ENCODE results near the gene MLXIPL.

Gene MLXIPL

GRCh38 chr7:73549176-73549575, 75.1 kb downstream of the MLXIPL start:
- DNase-seq (ENCODE audit: low spot score): no peak

GRCh38 chr7:73547841-73548240, 76.5 kb downstream of the MLXIPL start:
- DNase-seq (ENCODE audit: low spot score): no peak

GRCh38 chr7:73544678-73545077, 79.6 kb downstream of the MLXIPL start:
- DNase-seq (ENCODE audit: low spot score): no peak

All from hematopoietic multipotent progenitor cell treated with erythropoietin and hydrocortisone succinate and interleukin-3 and kit ligand, for 17 days (in vitro differentiated cells).